CD14-positive monocyte (primary cell): ENCODE results near the gene HOXA11. TPM values are rescaled to one million over a fixed set of nuclear protein-coding genes. Genes with fewer than 3 reads are reported as not detected.

Experiments
- DNase-seq, 3 donors: peaks; one replicate each; pipeline ENCODE4 v3.0.0-alpha.2; 2011 to 2022
- H2AFZ ChIP-seq: 2 replicates; pipeline ENCODE4 v1.6.0; 2012; ENCODE audit warnings: mild to moderate bottlenecking, low read depth, low read length, inconsistent platforms; ENCODE audit not compliant: insufficient read depth, poor library complexity, severe bottlenecking
- H3K27ac ChIP-seq, 2 donors: 1 replicate in 1 of 2; 2 replicates in 1 of 2; pipeline ENCODE4 v1.5.1; 2012 to 2013; ENCODE audit warnings: low read length in 2 of 2, control low read depth in 1 of 2, inconsistent platforms in 1 of 2, low read depth in 1 of 2, mild to moderate bottlenecking in 1 of 2
- H3K27me3 ChIP-seq, 2 donors: one replicate each; pipeline versions ENCODE4 v1.6.0 to v1.6.1; 2011 to 2013; ENCODE audit warnings: low read length in 2 of 2; ENCODE audit not compliant: control insufficient read depth in 2 of 2, insufficient read depth in 2 of 2
- H3K36me3 ChIP-seq, 2 donors: replicated peaks in 1 of 2; 1 replicate in 1 of 2; 2 replicates in 1 of 2; pipeline versions ENCODE4 v1.5.1 to v1.6.1; 2012 to 2013; ENCODE audit warnings: low read length in 2 of 2, control low read depth in 1 of 2, inconsistent platforms in 1 of 2, mild to moderate bottlenecking in 1 of 2; ENCODE audit not compliant: insufficient read depth in 2 of 2, control insufficient read depth in 1 of 2
- H3K4me1 ChIP-seq, 2 donors: 1 replicate in 1 of 2; 2 replicates in 1 of 2; pipeline versions ENCODE4 v1.5.1 to v1.6.1; 2012 to 2013; ENCODE audit warnings: low read length in 2 of 2, control low read depth in 1 of 2, inconsistent platforms in 1 of 2, mild to moderate bottlenecking in 1 of 2, moderate library complexity in 1 of 2; ENCODE audit not compliant: insufficient read depth in 2 of 2, control insufficient read depth in 1 of 2
- H3K4me2 ChIP-seq: replicated peaks from 2 replicates; pipeline ENCODE3; 2012; ENCODE audit warnings: low read length, moderate library complexity, mild to moderate bottlenecking; ENCODE audit not compliant: poor library complexity, severe bottlenecking; ENCODE audit errors: extremely low read depth
- H3K4me3 ChIP-seq, 3 experiments: fragments of 200-600 bp in 1 of 3; sonication (generic) in 1 of 3; replicated peaks in 1 of 3; 1 replicate in 2 of 3; 2 replicates in 1 of 3; pipeline ENCODE4 v1.5.1; 2011 to 2013; ENCODE audit warnings: low read length in 3 of 3, mild to moderate bottlenecking in 3 of 3, control low read depth in 2 of 3, low read depth in 2 of 3, inconsistent platforms in 1 of 3, moderate library complexity in 1 of 3
- H3K79me2 ChIP-seq: 2 replicates; pipeline ENCODE4 v1.6.0; 2012; ENCODE audit warnings: mild to moderate bottlenecking, control low read depth, inconsistent platforms, low read length, moderate library complexity; ENCODE audit not compliant: insufficient read depth
- H3K9ac ChIP-seq: 2 replicates; pipeline ENCODE4 v1.6.0; 2017; ENCODE audit warnings: low read length, mild to moderate bottlenecking; ENCODE audit not compliant: insufficient read depth, poor library complexity, severe bottlenecking
- H3K9me3 ChIP-seq, 2 donors: replicated peaks in 1 of 2; 1 replicate in 1 of 2; 2 replicates in 1 of 2; pipeline versions ENCODE4 v1.5.1 to v1.6.1; 2012 to 2013; ENCODE audit warnings: low read length in 2 of 2, control low read depth in 1 of 2; ENCODE audit not compliant: control insufficient read depth in 1 of 2, insufficient read depth in 1 of 2
- H4K20me1 ChIP-seq: 2 replicates; pipeline ENCODE4 v1.6.0; 2012; ENCODE audit warnings: mild to moderate bottlenecking, low read length, control low read depth, moderate library complexity; ENCODE audit not compliant: insufficient read depth
- H3K27ac Mint-ChIP-seq, 7 donors: one replicate each; pipeline ENCODE4 v1.8.0; 2020; ENCODE audit warnings: mild to moderate bottlenecking in 7 of 7, mixed read lengths in 7 of 7, moderate library complexity in 6 of 7, inconsistent platforms in 2 of 7
- H3K27me3 Mint-ChIP-seq, 3 donors: one replicate each; pipeline ENCODE4 v1.8.0; 2021 to 2022; ENCODE audit warnings: low read depth in 3 of 3, mild to moderate bottlenecking in 3 of 3, mixed read lengths in 3 of 3, moderate library complexity in 3 of 3, inconsistent platforms in 1 of 3
- H3K36me3 Mint-ChIP-seq, 2 donors: one replicate each; pipeline ENCODE4 v1.8.0; 2020; ENCODE audit warnings: mixed read lengths in 2 of 2, inconsistent platforms in 1 of 2, mild to moderate bottlenecking in 1 of 2
- H3K4me1 Mint-ChIP-seq: one replicate; pipeline ENCODE4 v1.8.0; 2020; ENCODE audit warnings: mild to moderate bottlenecking, mixed read lengths
- H3K4me3 Mint-ChIP-seq, 2 donors: one replicate each; pipeline ENCODE4 v1.8.0; 2020; ENCODE audit warnings: mild to moderate bottlenecking in 2 of 2, mixed read lengths in 2 of 2, moderate library complexity in 1 of 2
- H3K9me3 Mint-ChIP-seq, 7 donors: one replicate each; pipeline ENCODE4 v1.8.0; 2020 to 2022; ENCODE audit warnings: mixed read lengths in 7 of 7, mild to moderate bottlenecking in 6 of 7, moderate library complexity in 6 of 7, inconsistent platforms in 2 of 7
- CTCF ChIP-seq: fragments of 200-600 bp; IDR thresholded peaks from one replicate; pipeline ENCODE4 v1.8.0; 2022; ENCODE audit warnings: antibody characterized with exemption, mild to moderate bottlenecking
- WGBS: methylation state at CpG from one replicate; pipeline ENCODE4 v1.1.5; 2013; ENCODE audit warnings: missing lambda C conversion rate; ENCODE audit not compliant: insufficient coverage; 5-methylcytosine and 5-hydroxymethylcytosine counted together
- intact Hi-C, 2 donors: fragments of 100-400 bp; cut with micrococcal nuclease; formaldehyde crosslinking; loops; one replicate each; pipeline versions ENCODE4 v1.15.0 to v1.15.1; 2023
- polyA plus RNA-seq, 3 donors: library from polyadenylated mRNA; depleted of rRNA in 1 of 3; unstranded in 2 of 3; stranded (reverse) in 1 of 3; fragments of 300-500 nt in 2 of 3; fragments of >200 nt in 1 of 3; fragmentation: Illumina TruSeq in 2 of 3; gene quantifications; 1 replicate in 2 of 3; 2 replicates in 1 of 3; pipeline ENCODE4 v1.2.3, GENCODE V29; 2012 to 2021

HOXA11 gene
- polyA plus RNA-seq, 3 donors: not detected

- Mint-ChIP-seq H3K27me3 (peaks cover 85 to 94% (median 90%) of the 10 kb centered on the region in 3 donors), H3K4me3 (peak overlapping the region in 1 of 2 donors; percentile 87), H3K36me3 (peaks cover 10 to 28% of the 10 kb centered on the region in 2 donors), H3K9me3 (peaks cover 0 to 35% (median 11%) of the 10 kb centered on the region in 7 donors), H3K4me1 (peaks cover 35% of the 10 kb centered on the region), H3K27ac (no peak overlapping the region)
- H3K4me2 ChIP-seq: no peak overlapping the region
- no peak overlapping the region for H2AFZ ChIP-seq
- intact Hi-C loops: loop anchor here in 1 of 2 donors (5.0 kb wide), 1 partner anchor 1313 kb away; no protein-coding TSS in a partner anchor
- no peaks in the 10 kb centered on the region for H3K79me2 ChIP-seq
- H3K4me3 ChIP-seq: peak overlapping the region in 1 of 3 experiments; percentile 76
- TF ChIP-seq CTCF: no peak
- H3K27me3 ChIP-seq: peaks cover 55 to 98% of the 10 kb centered on the region in 2 donors
- H4K20me1 ChIP-seq: peaks cover 5% of the 10 kb centered on the region
- H3K9me3 ChIP-seq: peaks cover 14 to 30% of the 10 kb centered on the region in 2 donors
- WGBS: 87% methylated on average over 5 of the region's 12 CpGs
- no peaks in the 10 kb centered on the region for H3K36me3 ChIP-seq
- H3K4me1 ChIP-seq: peaks cover 33 to 50% of the 10 kb centered on the region in 2 donors
- no peak overlapping the region for H3K27ac ChIP-seq
- DNase-seq: no peak
- no peak overlapping the region for H3K9ac ChIP-seq
Measured at GRCh38 chr7:27174874-27175625, 10.0 kb downstream of the HOXA11 start.

- Histone ChIP-seq H2AFZ (peak within 1 kb of the TSS; percentile 88), H3K27me3 (peaks cover 57 to 98% of the 10 kb centered on the region in 2 donors), H3K4me2 (peak within 1 kb of the TSS; percentile 92), H3K4me1 (peaks cover 32 to 50% of the 10 kb centered on the region in 2 donors), H3K4me3 (peak within 1 kb of the TSS; percentile 23 to 76 (median 39)), H3K9me3 (peaks cover 11 to 28% of the 10 kb centered on the region in 2 donors), H3K79me2 (no peaks in the 10 kb centered on the region), H3K9ac (peak within 1 kb of the TSS; percentile 45), H3K27ac (no peak within 1 kb of the TSS), H3K36me3 (no peaks in the 10 kb centered on the region), H4K20me1 (peaks cover 9% of the 10 kb centered on the region)
- H3K4me1 Mint-ChIP-seq: peaks cover 32% of the 10 kb centered on the region
- TF ChIP-seq CTCF: no peak
- DNase-seq: no peak
- H3K9me3 Mint-ChIP-seq: peaks cover 0 to 32% (median 11%) of the 10 kb centered on the region in 7 donors
- no peak within 1 kb of the TSS for H3K27ac Mint-ChIP-seq
- H3K36me3 Mint-ChIP-seq: peaks cover 10 to 22% of the 10 kb centered on the region in 2 donors
- H3K27me3 Mint-ChIP-seq: peaks cover 84 to 94% (median 89%) of the 10 kb centered on the region in 3 donors
- 4% methylated on average over 79 of the region's 82 CpGs for WGBS
- intact Hi-C loops: loop anchor here in 1 of 2 donors (1.0 to 5.0 kb wide), 2 partner anchors 10 to 1312 kb away; no protein-coding TSS in a partner anchor
- H3K4me3 Mint-ChIP-seq: peak within 1 kb of the TSS; percentile 74 to 89
Measured at GRCh38 chr7:27173956-27174873, 10.8 kb downstream of the HOXA11 start, which contains the start of gene HOXA10. Gene HOXA10 (minus strand): TSS chr7:27174320. CDS start chr7:27174306, 14 bp downstream.
